Vagina (tissue), 2 donors: ENCODE measurements around the gene DPM3. TPM values are rescaled to one million over a fixed set of nuclear protein-coding genes. Genes with fewer than 3 reads are reported as not detected.

ENCODE experiments used
- DNase-seq, 2 donors: peaks; one replicate each; pipeline ENCODE4 v3.0.0-alpha.2; 2017; ENCODE audit errors: extremely low spot score in 2 of 2
- H3K27ac ChIP-seq: fragments of 200-600 bp; sonication (generic); one replicate; pipeline ENCODE4 v1.5.1; 2019
- H3K27me3 ChIP-seq: fragments of 200-600 bp; sonication (generic); one replicate; pipeline ENCODE4 v1.5.1; 2019
- H3K36me3 ChIP-seq, 2 donors: fragments of 200-600 bp; sonication (generic); one replicate each; pipeline ENCODE4 v1.5.1; 2017 to 2019
- H3K4me1 ChIP-seq: fragments of 200-600 bp; sonication (generic); one replicate; pipeline ENCODE4 v1.5.1; 2019
- H3K4me3 ChIP-seq, 2 donors: fragments of 200-600 bp; sonication (generic); 1 replicate in 1 of 2; 2 replicates in 1 of 2; pipeline ENCODE4 v1.5.1; 2016 to 2019
- H3K9me3 ChIP-seq: fragments of 200-600 bp; sonication (generic); one replicate; pipeline ENCODE4 v1.5.1; 2019
- CTCF ChIP-seq, 3 experiments: fragments of 450-650 bp in 2 of 3; fragments of 200-600 bp in 1 of 3; sonication (generic) in 1 of 3; IDR thresholded peaks; one replicate each; pipeline ENCODE4 v1.5.1; 2017 to 2019; ENCODE audit warnings: antibody characterized with exemption in 3 of 3, mild to moderate bottlenecking in 2 of 3, moderate library complexity in 2 of 3
- POLR2A ChIP-seq, 2 donors: fragments of 450-650 bp; IDR thresholded peaks; one replicate each; pipeline ENCODE4 v1.6.1; 2017; ENCODE audit warnings: antibody characterized with exemption in 2 of 2, mild to moderate bottlenecking in 2 of 2, moderate library complexity in 2 of 2
- POLR2AphosphoS5 ChIP-seq, 2 donors: sonication (generic); formaldehyde crosslinking; IDR thresholded peaks; one replicate each; pipeline ENCODE4 v1.9.0; 2017; ENCODE audit warnings: antibody characterized with exemption in 2 of 2, mild to moderate bottlenecking in 2 of 2, low read depth in 1 of 2; ENCODE audit not compliant: insufficient read depth in 1 of 2
- intact Hi-C: fragments of 100-400 bp; cut with DNase I; formaldehyde crosslinking; loops from one replicate; pipeline ENCODE4 v1.15.1; 2023
- total RNA-seq: library from RNA; depleted of rRNA; stranded (reverse); fragments of >200 nt; gene quantifications from one replicate; pipeline ENCODE4 v1.2.3, GENCODE V29; 2016

The DPM3 gene
- total RNA-seq, 1 donor from 2014 or later = 114 TPM

DNA sequence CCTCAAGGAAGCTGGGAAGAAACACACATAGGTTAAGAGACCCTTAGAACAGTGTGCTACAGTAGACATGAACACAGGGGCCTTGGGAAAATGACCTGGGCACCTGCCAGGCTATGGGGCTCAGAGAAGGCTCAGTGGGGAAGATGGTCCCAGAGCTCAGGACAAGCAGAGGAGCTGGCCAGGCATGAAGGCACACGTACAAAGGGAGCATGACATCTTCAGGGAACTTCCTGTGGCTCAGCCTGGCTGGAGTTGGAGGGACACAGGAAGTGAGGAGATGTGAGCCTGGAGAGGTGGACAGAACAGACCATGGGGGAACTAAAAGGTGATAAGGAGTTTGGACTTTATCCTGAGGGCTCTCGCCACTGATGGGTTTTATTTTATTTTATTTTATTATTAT lies 8.5 kb downstream of the DPM3 start:
- intact Hi-C loops = loop anchor here (5.0 kb wide), 1 partner anchor 40 kb away; no protein-coding TSS in a partner anchor
- peak overlapping the region; percentile 92 for H3K27ac ChIP-seq
- TF ChIP-seq POLR2A (IDR thresholded peaks at IDR 0.05) = no peak
- no peak for TF ChIP-seq POLR2AphosphoS5 (IDR thresholded peaks at IDR 0.05; ENCODE audit: insufficient read depth in 1 of 2, low read depth in 1 of 2)
- no peak for TF ChIP-seq CTCF (IDR thresholded peaks at IDR 0.05)
- no peak for DNase-seq
- peaks cover 0 to 33% of the 10 kb centered on the region in 2 donors for H3K36me3 ChIP-seq
- H3K9me3 ChIP-seq = no peaks in the 10 kb centered on the region
- peaks cover 84% of the 10 kb centered on the region for H3K4me1 ChIP-seq
- no peak overlapping the region for H3K4me3 ChIP-seq
- H3K27me3 ChIP-seq = no peaks in the 10 kb centered on the region

DNA sequence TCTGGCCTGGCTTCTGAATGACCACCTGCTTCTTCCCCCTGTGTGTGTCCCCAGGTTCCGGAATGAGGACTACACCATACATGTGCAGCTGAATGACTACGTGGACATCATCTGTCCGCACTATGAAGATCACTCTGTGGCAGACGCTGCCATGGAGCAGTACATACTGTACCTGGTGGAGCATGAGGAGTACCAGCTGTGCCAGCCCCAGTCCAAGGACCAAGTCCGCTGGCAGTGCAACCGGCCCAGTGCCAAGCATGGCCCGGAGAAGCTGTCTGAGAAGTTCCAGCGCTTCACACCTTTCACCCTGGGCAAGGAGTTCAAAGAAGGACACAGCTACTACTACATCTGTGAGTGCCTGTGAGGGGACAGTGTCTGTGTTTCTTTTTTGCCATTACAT lies 9.0 kb downstream of the DPM3 start:
- intact Hi-C loops = loop anchor here (5.0 kb wide), 1 partner anchor 39 kb away; no protein-coding TSS in a partner anchor
- no peak for DNase-seq

DNA sequence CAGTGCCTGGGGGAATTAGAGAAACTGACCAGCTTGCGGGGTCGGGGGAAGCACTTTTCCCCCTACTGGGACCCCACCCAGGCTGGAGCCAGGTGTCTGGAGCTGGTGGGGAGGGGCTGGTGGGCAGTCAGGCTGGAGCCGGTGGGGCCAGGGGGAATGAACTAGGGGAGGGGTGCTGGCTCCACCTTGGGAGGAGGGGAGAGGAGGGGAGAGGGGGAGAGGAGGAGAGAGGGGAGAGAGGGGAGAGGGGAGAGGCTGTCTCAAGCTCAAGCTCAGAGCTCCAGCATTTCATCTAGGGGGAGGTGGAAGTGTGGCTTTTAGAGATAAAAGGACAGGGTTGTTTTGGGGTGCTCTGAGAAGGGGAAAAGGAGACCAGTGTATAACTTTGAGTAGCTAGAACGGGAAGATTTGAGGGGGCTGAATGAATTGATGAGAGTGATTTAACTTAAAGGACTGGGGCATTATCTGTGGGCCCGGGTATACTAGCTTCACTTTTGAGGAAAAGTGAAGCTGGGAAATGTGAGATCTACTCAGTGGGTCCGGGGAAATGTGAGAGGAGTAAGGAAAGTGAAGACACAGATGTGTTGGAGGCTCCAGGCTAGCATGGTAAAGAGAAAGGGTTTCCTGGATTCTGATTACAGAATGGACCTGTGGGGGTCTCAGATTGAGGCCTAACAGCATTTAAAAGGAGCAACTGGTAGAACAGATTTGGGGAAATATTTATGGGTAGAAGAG lies 9.9 kb downstream of the DPM3 start:
- H3K27me3 ChIP-seq = no peaks in the 10 kb centered on the region
- intact Hi-C loops = loop anchor here (5.0 kb wide), 1 partner anchor 38 kb away; no protein-coding TSS in a partner anchor
- peaks cover 0 to 33% of the 10 kb centered on the region in 2 donors for H3K36me3 ChIP-seq
- H3K27ac ChIP-seq = peak overlapping the region; percentile 92
- no peak for TF ChIP-seq CTCF (IDR thresholded peaks at IDR 0.05)
- no peak for TF ChIP-seq POLR2A (IDR thresholded peaks at IDR 0.05)
- no peak for TF ChIP-seq POLR2AphosphoS5 (IDR thresholded peaks at IDR 0.05; ENCODE audit: insufficient read depth in 1 of 2, low read depth in 1 of 2)
- no peaks in the 10 kb centered on the region for H3K9me3 ChIP-seq
- DNase-seq = no peak
- peak overlapping the region; percentile 78 to 88 for H3K4me3 ChIP-seq
- H3K4me1 ChIP-seq = peaks cover 91% of the 10 kb centered on the region

More for the DNA sequence above, 9.0 kb downstream of the DPM3 start:
- H3K4me1 ChIP-seq = peaks cover 84% of the 10 kb centered on the region
- no peak overlapping the region for H3K4me3 ChIP-seq
- peaks cover 0 to 33% of the 10 kb centered on the region in 2 donors for H3K36me3 ChIP-seq
- TF ChIP-seq CTCF (IDR thresholded peaks at IDR 0.05) (no peak), POLR2A (IDR thresholded peaks at IDR 0.05) (no peak), POLR2AphosphoS5 (IDR thresholded peaks at IDR 0.05; ENCODE audit: insufficient read depth in 1 of 2, low read depth in 1 of 2) (no peak)
- H3K27me3 ChIP-seq = no peaks in the 10 kb centered on the region
- no peaks in the 10 kb centered on the region for H3K9me3 ChIP-seq
- peak overlapping the region; percentile 92 for H3K27ac ChIP-seq

GRCh38 chr1:155128755-155129473 lies 11.4 kb downstream of the DPM3 start:
- peaks cover 0 to 26% of the 10 kb centered on the region in 2 donors for H3K36me3 ChIP-seq
- H3K4me3 ChIP-seq = peak overlapping the region; percentile 78 to 88
- peaks cover 90% of the 10 kb centered on the region for H3K4me1 ChIP-seq
- intact Hi-C loops = no loop called here
- no peak for TF ChIP-seq POLR2AphosphoS5 (IDR thresholded peaks at IDR 0.05; ENCODE audit: insufficient read depth in 1 of 2, low read depth in 1 of 2)
- TF ChIP-seq POLR2A (IDR thresholded peaks at IDR 0.05) = no peak
- no peak for TF ChIP-seq CTCF (IDR thresholded peaks at IDR 0.05)
- H3K27me3 ChIP-seq = no peaks in the 10 kb centered on the region
- no peaks in the 10 kb centered on the region for H3K9me3 ChIP-seq
- H3K27ac ChIP-seq = peak overlapping the region; percentile 92
- no peak for DNase-seq
